ENCODE results near the gene NPHP3. TPM values are rescaled to one million over a fixed set of nuclear protein-coding genes. Genes with fewer than 3 reads are reported as not detected.

The NPHP3 gene
- 14.1 and 36.5 TPM in 2 replicates for total RNA-seq

GRCh38 chr3:132722165-132723023 is at the start of gene NPHP3:
Gene NPHP3 (minus strand): TSS chr3:132722409. CDS start chr3:132722355, 54 bp downstream.

DNA sequence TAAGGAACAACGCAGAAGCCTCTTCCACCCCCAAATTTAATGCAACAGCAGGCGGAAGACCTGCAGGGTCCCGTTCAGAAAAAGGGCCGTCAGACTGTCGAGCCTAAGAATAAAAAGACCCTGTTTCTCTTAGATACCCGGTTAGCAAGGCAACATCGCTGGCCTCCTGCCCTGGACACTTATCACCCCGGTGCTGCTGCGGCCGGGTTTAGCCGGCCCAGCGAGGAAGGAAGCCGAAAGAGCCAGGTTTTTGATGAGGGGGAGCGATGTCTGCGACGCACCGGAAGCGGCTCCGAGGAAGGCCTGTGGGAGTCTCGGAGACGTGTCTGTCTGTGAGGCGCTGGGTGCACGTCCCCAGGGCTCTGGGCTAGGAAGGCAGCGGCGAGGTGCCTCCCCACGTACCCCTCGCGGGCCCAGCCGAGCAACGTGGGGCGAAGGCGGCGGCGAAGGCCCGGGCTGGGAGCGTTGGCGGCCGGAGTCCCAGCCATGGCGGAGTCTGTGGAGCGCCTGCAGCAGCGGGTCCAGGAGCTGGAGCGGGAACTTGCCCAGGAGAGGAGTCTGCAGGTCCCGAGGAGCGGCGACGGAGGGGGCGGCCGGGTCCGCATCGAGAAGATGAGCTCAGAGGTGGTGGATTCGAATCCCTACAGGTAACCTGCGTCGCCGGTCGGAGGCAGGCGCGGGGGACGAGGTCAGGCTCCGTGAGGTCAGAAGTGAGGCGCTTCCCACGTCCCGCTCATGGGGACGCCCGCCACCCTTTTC is 62.0 kb downstream of the NPHP3 start, which contains the start of gene UBA5:
UBA5 (plus strand) TSS at position 278 of the 759 bp plus-strand sequence; CDS start at position 487, 209 bp downstream.

DNA sequence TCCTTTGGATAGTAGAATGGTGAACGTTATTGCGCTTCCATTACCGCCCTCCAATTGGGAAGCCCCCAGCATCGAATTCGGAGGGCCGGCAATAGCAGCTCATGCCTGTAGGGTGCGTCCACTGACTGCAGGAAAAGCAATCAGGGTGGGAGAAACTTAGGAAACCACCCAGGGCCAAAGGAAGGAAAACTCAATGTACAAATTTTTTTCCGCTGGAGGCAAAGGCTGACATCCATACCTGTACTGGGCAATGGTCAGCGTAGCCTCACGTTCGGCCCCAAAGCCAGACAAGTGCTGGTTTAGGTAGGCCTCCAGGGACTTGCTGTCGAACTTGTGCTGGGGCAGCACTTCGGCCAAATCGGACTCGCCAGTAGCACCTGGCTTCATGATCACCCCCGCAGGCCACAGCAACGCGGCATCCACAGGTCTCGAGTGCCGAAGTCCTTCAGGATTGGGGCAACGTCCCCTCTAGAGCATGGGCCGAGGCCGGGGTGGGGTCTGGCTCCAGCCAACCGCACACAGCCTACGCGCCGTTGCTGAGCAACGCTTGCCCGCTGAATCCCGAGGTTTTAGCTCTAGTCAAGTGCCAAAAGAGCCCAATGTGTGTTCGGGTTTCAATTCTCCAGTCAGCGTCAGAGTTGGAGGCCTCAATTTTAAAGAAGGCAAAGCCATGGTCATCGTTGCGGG is 62.7 kb downstream of the NPHP3 start, which contains the start of gene ACAD11:
ACAD11 (minus strand) TSS at position 445 of the 687 bp plus-strand sequence; CDS start at position 387, 58 bp downstream.

Other genes starting within 250 kb of the NPHP3 start
- 0.49 and 0.50 TPM in 2 replicates for gene ACKR4, start 125.1 kb downstream of the NPHP3 start, total RNA-seq
- 14.2 and 39.6 TPM in 2 replicates for gene ACAD11, start 62.6 kb downstream of the NPHP3 start, total RNA-seq
- gene UBA5, start 62.1 kb downstream of the NPHP3 start, total RNA-seq: 26.2 and 34.6 TPM in 2 replicates